ENCODE data around the gene NT5DC2. TPM values are rescaled to one million over a fixed set of nuclear protein-coding genes. Genes with fewer than 3 reads are reported as not detected.

NT5DC2 gene
- total and polyA plus RNA-seq, 10 of the 15 experiments (the other 5 are each of a cell fraction or from before 2014, with no cell fraction given) = 21.6 to 135 (median 66.8) TPM

GRCh38 chr3:52544937-52545336 lies 11.3 kb upstream of the NT5DC2 start:
- ATAC-seq (no peak), FAIRE-seq (no peak), DNase-seq (ENCODE audit: low read depth, low spot score) (no peak)
- Histone ChIP-seq H3K4me3 (no peak overlapping the region), H2AFZ (ENCODE audit: control insufficient read depth, low read depth, low read length) (no peak overlapping the region), H3K79me2 (ENCODE audit: control insufficient read depth, insufficient read depth, low read length) (peaks cover 6% of the 10 kb centered on the region), H3K4me2 (ENCODE audit: control insufficient read depth, insufficient read depth) (no peak overlapping the region), H3K4me1 (ENCODE audit: control insufficient read depth, insufficient read depth, low read length) (no peaks in the 10 kb centered on the region), H3K9ac (ENCODE audit: control insufficient read depth, insufficient read depth, low read length) (no peak overlapping the region), H4K20me1 (ENCODE audit: control insufficient read depth, insufficient read depth) (no peaks in the 10 kb centered on the region), H3K27ac (ENCODE audit: control insufficient read depth, insufficient read depth) (no peak overlapping the region), H3K9me3 (replicated peaks; ENCODE audit: control insufficient read depth, insufficient read depth, low read length) (no peaks in the 10 kb centered on the region), H3K36me3 (ENCODE audit: control insufficient read depth in 2 of 2, insufficient read depth in 2 of 2, low read length in 1 of 2) (peaks cover 1 to 27% of the 10 kb centered on the region in 2 experiments; a peak in 3 of 4 replicates), H3K27me3 (replicated peaks in 1 of 2; ENCODE audit: control insufficient read depth in 2 of 2, insufficient read depth in 2 of 2, low read length in 1 of 2) (no peaks in the 10 kb centered on the region)
- 98% methylated on average over 4 of the region's 4 CpGs for WGBS (ENCODE audit: insufficient coverage, insufficient replicate concordance, low lambda C conversion rate, missing lambda C conversion rate)
- in situ Hi-C loops (cut with MboI) (no loop called here), intact Hi-C loops (cut with micrococcal nuclease; ENCODE audit: unreplicated experiment) (no loop called here)
- no TSS peak for BruUV-seq (replicated peaks)
- ChIA-PET CTCF (interaction anchor here (0.8 to 1.1 kb wide), 3 partner anchors 18 to 26 kb away, joined by 3 to 5 read pairs (median 3); no protein-coding TSS in a partner anchor), POLR2A (interaction anchor here (1.5 kb wide), 1 partner anchor 9 kb away, joined by 7 read pairs; the partner anchor contains the start of gene UQCC5), RAD21 (ENCODE audit: unreplicated experiment) (interaction anchor here (0.7 kb wide), 1 partner anchor 9 kb away, joined by 3 read pairs; the partner anchor contains the start of gene UQCC5), SMC1A (ENCODE audit: uncharacterized antibody, unreplicated experiment) (interaction anchor here (0.6 to 1.0 kb wide), 2 partner anchors 149 to 860 kb away, joined by 3 read pairs; no protein-coding TSS in a partner anchor)
- TF ChIP-seq ZNF24 (IDR thresholded peaks at IDR 0.05) (no peak), LARP7 (IDR thresholded peaks at IDR 0.05) (no peak), BHLHE40 (IDR thresholded peaks at IDR 0.05; ENCODE audit: borderline replicate concordance in 1 of 2, low read depth in 2 of 2, low read length in 1 of 2) (no peak), ZZZ3 (IDR thresholded peaks at IDR 0.05; ENCODE audit: control insufficient read depth, insufficient read length, low read depth) (no peak), RELB (IDR thresholded peaks at IDR 0.05; ENCODE audit: low read depth) (no peak), HDAC6 (IDR thresholded peaks at IDR 0.05; ENCODE audit: unreplicated experiment) (no peak), SMARCA5 (IDR thresholded peaks at IDR 0.05) (no peak), MTA2 (IDR thresholded peaks at IDR 0.05; ENCODE audit: low read depth) (no peak), POLR2AphosphoS5 (IDR thresholded peaks at IDR 0.05; ENCODE audit: low read length) (no peak), KDM1A (IDR thresholded peaks at IDR 0.05; ENCODE audit: borderline replicate concordance) (no peak), RAD21 (IDR thresholded peaks at IDR 0.05; ENCODE audit: insufficient read depth, low read depth, low read length) (no peak), SMC3 (IDR thresholded peaks at IDR 0.05; ENCODE audit: borderline replicate concordance, low read length) (no peak), IKZF1 (conservative IDR thresholded peaks at IDR 0.05) (no peak), NFYB (IDR thresholded peaks at IDR 0.05; ENCODE audit: insufficient read depth, low read depth, low read length) (no peak), ZNF217 (IDR thresholded peaks at IDR 0.05) (no peak), NRF1 (conservative IDR thresholded peaks at IDR 0.05; ENCODE audit: low read depth, low read length) (no peak)
- TF ChIP-seq, protein P1, sequence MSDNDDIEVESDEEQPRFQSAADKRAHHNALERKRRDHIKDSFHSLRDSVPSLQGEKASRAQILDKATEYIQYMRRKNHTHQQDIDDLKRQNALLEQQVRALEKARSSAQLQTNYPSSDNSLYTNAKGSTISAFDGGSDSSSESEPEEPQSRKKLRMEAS (IDR thresholded peaks at IDR 0.05; ENCODE audit: low read depth, low read length) = no peak
- TF ChIP-seq, protein P2, sequence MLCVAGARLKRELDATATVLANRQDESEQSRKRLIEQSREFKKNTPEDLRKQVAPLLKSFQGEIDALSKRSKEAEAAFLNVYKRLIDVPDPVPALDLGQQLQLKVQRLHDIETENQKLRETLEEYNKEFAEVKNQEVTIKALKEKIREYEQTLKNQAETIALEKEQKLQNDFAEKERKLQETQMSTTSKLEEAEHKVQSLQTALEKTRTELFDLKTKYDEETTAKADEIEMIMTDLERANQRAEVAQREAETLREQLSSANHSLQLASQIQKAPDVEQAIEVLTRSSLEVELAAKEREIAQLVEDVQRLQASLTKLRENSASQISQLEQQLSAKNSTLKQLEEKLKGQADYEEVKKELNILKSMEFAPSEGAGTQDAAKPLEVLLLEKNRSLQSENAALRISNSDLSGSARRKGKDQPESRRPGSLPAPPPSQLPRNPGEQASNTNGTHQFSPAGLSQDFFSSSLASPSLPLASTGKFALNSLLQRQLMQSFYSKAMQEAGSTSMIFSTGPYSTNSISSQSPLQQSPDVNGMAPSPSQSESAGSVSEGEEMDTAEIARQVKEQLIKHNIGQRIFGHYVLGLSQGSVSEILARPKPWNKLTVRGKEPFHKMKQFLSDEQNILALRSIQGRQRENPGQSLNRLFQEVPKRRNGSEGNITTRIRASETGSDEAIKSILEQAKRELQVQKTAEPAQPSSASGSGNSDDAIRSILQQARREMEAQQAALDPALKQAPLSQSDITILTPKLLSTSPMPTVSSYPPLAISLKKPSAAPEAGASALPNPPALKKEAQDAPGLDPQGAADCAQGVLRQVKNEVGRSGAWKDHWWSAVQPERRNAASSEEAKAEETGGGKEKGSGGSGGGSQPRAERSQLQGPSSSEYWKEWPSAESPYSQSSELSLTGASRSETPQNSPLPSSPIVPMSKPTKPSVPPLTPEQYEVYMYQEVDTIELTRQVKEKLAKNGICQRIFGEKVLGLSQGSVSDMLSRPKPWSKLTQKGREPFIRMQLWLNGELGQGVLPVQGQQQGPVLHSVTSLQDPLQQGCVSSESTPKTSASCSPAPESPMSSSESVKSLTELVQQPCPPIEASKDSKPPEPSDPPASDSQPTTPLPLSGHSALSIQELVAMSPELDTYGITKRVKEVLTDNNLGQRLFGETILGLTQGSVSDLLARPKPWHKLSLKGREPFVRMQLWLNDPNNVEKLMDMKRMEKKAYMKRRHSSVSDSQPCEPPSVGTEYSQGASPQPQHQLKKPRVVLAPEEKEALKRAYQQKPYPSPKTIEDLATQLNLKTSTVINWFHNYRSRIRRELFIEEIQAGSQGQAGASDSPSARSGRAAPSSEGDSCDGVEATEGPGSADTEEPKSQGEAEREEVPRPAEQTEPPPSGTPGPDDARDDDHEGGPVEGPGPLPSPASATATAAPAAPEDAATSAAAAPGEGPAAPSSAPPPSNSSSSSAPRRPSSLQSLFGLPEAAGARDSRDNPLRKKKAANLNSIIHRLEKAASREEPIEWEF (IDR thresholded peaks at IDR 0.05; ENCODE audit: insufficient replicate concordance, low read depth, low read length) = no peak
